Measurements from ENCODE around the gene HOXD12.

The HOXD12 gene

GRCh38 chr2:176150584-176151441, 51.2 kb downstream of the HOXD12 start:
- DNase-seq, result no peak

GRCh38 chr2:176151442-176152287, 52.1 kb downstream of the HOXD12 start, which contains the start of gene HOXD4:
HOXD4 (plus strand) TSS chr2:176151550; CDS start chr2:176151634, 84 bp downstream.
- DNase-seq, result no peak
